HG02870 (cell line): ENCODE results near the gene NEURL1.
"Not testable (repeated sequence)": the region's sequence is repeated elsewhere in the genome, so short reads cannot be mapped to it uniquely, and the experiment has no call there.

ENCODE experiments used
- ATAC-seq: cut with Tn5 transposase; IDR thresholded peaks from one replicate; pipeline ENCODE4 v1.9.1; 2021; ENCODE audit warnings: mild to moderate bottlenecking, moderate library complexity; ENCODE audit not compliant: unreplicated experiment

NEURL1 gene

DNA sequence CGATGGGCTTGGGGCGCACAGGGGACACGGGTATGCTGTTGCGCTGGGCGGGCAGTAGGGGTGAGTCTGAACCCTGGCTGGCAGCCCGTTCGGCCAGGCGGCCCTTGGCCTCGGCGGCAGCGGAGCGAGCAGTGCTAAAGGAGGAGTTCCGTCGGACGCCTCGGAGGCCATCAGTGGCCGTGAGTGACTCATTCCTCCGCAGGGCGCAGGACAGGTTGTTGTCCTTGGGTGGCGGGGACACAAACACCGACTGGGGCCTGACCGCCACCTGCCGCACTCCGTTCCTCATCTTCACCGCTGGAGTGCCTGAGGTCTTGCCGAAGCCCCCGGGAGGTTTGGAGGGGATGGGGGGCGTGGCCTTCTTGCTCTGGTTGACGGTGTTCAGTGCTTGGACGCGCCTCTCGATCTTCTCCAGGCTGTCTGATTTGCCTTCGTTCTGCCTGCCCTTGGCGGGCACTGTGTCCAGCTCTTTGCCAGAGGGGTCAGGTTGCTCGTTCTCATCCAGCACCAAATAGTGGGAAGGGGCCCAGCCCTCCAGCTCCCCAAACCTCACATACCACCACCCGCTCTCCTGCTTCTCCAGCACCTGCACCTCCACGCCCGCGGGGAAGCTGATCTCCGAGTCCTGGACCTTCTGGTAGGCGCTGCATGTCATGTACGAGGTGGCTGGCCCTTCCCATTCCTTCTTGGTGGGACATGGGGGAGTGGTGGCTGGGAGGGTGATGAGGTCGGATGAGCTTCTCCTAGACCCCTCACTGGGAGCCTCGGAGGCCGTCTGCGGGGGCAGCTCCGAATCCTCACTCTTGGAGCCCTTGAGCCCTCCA, 108.7 kb downstream of the NEURL1 start:
- no peak for ATAC-seq

DNA sequence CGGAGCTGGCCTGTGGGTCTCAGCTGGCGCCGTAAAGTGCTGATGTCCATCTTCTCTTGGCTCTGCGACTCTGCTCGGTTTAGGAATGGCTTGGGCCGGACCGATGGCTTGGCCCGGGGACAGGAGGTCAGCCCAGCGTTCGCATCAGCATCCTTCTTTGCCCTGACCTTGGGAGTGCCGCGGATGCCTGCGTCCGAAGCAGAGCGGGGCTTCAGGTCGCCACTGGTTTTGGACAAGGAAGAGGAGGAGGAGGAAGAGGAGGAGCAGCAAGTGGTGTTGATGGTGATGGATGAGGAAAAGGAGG, 109.3 kb downstream of the NEURL1 start:
- no peak for ATAC-seq

DNA sequence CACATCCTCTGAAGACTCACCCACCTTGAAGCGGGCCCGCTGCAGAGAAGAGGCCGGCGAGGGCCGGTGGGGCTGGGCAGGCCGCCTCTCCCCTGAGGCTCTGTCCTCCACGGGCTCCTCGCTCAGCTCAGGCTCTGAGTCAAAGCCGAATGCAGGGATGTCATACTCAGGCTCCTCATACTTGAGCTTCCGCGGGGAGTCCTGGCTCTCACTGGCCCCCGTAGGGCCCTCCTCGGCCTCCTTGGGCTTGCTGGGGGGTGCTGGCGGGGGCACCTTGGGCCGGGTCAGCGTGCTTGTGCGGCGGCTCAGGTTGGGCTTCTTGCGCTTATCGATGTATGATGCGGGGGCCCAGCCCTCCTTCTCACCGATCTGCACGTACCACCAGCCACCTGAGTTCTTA, 109.9 kb downstream of the NEURL1 start:
- no peak for ATAC-seq

DNA sequence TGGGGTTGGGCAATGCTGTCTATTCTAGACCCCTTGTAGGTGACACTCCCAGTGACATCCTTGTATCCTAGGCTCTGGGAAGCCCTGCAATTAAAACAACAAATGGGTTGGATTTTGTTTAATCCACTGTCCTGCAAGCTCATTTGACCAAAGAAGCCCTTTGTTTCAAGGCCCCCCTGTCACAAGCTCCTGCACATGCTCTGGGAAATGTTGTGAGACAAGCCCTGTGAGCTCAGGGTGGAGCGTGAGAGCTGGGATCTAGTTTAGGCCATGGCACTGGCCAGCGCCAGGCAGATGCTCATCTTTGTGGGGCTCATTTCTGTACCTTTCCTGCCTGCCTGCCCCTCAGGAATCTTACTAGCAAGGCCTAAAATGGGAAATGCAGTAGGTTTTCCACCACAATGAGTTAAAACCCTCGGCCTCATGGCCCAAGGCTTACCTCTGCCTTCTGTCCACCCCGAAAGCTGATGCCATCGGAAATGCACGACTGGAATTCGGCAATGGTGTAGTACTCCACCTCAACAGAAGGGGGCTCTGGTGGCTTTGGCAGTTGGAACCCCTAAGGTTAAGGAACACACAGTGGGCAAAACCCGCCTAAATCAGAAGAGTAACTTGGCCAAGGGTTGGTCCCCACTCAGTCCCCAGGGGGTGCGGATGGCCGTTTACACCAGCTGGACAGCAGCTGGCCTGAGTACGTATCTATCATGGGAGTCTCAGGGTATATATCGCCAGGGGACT, 112.0 kb downstream of the NEURL1 start:
- ATAC-seq: no peak

DNA sequence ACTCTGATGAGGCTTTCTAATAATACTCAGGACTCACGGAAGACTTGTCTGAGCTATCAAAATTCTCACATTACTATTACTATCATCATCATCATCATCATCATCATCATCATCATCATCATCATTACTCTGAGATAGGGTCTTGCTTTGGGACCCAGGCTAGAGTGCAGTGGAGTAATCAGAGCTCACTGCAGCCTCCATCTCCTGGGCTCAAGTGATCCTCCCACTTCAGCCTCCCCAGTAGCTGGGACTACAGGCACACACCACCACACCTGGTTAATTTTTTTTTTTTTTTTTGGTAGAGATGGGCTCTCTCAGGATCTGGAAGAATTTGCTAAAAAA, 112.6 kb downstream of the NEURL1 start:
- not testable (repeated sequence) for ATAC-seq

DNA sequence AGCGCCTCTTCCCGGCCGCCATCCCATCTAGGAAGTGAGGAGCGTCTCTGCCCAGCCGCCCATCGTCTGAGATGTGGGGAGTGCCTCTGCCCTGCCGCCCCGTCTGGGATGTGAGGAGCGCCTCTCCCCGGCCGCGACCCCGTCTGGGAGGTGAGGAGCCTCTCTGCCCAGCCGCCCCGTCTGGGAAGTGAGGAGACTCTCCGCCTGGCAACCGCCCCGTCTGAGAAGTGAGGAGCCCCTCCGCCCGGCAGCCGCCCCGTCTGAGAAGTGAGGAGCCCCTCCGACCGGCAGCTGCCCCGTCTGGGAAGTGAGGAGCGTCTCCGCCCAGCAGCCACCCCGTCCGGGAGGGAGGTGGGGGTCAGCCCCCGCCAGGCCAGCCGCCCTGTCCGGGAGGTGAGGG, 113.5 kb downstream of the NEURL1 start:
- ATAC-seq: not testable (repeated sequence)

DNA sequence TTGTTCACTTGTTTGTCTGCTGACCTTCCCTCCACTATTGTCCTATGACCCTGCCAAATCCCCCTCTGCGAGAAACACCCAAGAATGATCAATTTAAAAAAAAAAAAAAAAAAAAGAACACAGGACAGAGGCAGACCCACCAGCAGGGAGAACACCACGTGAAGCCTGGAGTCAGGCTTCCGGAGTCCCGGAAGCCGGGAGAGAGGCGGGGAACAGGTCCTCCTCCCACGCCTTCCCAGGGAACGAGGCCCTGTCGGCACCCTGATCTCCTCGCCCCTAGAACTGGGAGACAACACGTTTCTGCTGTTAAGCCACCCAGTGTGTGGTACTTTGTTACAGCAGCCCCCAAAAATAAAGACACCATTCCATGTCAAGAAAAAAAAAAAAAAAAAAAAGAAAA, 114.6 kb downstream of the NEURL1 start:
- not testable (repeated sequence) for ATAC-seq

DNA sequence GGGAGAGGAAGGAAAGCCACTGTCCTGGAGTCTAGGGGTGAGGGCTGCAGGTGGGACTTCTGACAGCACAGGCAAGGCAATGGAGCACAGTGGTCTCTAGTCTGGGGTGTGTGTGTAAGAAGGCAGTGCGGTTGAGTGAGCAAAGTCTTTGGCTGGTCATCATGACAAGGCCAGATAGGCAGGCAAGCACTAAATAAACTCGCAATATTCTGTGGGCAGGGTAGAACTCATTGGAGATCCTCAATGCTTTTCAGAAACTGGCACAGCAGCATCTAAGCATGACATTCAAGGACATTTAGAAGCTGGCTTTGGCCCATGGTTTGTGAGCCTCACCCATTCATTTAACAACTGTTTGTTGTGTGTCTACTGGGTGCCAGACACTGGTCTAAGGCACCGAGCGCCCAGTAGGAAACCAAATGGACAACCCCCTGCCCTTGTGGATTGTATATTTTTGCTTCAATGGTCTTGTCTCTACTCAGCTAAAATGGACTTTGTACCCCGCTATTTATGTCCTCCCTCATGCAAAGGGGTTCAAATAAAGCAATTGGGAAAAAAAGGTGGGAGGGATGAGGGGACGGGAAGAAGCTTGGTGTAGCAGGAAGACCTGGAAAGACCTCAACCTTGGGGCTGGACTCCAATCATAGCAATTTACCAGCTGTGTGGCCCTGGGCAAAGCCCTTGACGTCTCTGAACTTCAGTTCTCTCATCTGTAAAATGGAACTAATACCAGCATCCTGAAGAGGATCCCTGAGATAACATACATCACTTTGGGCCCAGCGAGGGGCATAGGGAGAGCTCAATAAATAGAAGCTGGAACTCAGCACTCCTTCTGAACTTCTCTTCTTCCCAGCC, 116.0 kb downstream of the NEURL1 start:
- ATAC-seq: no peak

DNA sequence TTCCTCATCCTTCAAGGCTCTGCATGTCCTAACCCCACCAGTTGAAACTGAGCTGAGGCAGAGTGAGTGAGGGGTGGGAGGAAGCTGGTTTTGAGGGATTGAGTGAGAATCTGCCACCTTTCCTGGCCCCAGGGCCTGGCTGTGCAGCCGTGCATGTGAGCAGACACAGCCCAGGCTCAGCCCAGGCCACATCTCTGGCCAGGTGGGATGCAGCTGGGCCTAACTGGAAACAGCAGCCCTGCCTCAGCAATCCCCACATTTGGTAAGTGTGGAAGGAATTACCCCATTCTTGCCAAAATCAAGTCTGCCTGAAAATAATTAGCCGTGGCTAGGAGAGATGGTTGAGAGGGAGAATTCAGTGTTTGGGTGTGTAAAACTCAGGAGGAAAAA, 116.6 kb downstream of the NEURL1 start:
- ATAC-seq: no peak

DNA sequence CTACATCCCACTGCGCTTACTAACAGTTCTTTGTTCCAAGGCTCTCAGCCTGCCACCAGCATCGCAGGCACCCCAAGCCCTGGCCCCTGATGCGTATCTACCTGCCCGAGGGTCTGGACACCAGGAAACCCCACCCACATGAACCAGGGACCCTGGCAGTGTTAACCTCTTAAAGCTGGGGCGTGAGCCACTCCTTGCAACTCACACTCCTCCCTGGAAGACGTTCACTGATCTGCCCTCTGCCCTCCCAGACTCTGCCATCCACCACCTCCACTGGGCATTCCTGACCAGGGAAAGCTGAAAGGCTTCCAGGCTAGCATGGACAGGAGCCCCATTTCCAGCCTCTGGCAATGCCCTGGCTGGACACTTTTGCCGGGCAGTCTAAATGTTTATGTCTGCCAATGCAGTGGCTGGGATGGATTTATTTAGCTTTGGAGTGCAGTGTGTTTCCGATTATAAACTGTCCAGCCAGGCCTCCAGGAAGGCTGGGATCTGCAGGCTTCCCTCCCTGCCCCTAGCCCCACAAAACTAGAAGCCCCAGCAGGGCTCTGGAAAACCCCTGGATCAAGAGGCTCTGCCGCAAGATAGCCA, 117.5 kb downstream of the NEURL1 start:
- no peak for ATAC-seq

DNA sequence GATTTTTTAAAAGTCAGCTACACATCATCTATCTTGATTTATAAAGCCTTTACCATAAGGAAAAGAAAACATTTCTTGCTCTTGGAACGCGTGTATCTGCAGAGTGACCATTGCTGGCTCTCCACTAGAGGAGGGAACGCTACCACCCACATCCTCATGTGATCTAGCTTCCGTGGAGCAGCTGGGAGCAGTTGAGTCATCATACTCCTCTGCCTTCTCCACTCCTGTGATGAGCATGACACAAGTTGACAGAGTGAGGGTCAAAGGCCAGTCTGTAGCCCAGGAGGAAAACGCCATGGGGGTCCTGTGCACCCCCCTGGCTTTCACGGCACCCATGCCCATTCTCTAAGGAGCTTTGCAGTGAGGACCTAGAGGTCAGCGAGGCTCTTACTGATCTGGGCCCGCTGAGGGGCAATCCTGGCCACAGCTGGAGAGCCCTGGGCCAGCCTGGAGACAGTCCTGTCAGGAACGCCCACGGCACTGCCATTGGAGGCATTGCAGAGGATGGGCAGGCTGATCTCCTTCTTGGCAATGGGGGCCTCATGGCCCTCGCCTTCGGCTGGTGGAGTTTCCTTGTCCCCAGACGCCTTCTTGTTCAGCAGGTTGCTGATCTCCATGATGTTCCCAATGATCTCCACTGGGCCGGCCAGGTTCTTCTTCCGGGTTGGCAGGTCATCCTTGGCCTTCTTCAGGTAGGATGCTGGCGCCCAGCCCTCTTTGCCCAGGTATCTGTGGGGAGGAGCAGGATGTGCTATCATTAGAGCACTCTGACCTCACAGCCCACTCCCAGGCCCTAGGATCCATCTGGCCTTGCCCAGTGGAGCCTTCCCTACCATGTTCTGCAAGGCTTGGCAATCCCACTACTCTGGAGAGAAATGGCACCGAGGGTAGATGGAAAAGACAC, 119.2 kb downstream of the NEURL1 start:
- ATAC-seq: no peak

DNA sequence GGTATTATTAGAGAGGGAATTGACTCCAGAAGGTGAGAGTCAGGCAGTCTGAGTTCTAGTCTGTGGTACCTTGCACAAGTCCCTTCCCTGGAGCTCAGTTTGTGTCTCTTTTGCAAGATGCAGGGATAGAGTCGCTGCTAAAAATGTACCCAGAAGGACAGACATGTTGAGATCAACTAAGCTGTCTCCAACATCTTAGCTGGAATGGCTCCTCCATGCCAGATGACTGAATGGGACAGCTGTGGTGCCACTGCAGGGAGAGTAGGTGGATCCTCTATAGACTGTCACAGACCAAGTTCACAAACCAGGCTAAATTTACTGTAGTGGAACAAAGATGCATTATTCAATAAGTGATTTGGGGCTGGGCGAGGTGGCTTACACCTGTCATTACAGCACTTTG, 120.1 kb downstream of the NEURL1 start:
- no peak for ATAC-seq

DNA sequence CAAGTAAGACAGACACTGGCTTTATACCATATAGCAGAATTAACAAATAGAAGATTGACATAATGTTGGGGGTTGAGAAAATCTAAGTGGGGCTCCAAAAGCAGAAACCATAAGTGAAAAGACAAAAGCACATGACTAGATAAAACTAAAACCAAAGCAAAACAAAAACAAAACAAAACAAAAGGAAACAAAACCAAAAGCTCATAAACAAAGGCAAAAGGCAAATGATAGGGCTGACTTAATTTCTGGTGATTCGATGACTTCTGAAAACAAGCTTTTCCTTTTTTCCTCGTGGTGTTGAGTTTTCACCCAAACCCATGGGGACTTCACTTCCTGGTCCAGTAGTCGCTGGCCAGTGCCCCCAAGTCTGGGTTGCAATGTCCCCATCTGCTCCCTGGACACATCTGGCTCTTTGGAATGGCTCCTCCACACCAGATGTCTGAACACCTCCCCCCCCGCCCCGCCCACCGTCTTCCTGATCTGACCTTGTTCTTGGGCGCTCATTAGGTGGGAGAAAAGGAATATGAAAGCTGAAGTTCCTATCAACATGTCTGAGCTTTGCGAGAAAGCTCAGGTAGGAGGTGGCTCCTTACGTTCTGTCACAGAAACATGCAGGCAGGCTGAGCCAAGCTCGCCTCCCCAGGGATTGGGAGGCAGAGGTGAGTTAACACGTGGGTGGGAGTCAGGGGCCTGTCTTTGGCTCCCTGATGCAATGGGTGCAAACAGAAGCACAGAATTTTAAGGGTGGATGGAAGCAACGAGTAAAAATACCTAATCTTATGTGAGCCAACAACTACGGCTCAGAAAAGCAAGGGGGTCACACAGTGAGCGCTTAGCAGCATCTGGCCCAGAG, 121.0 kb downstream of the NEURL1 start:
- no peak for ATAC-seq

DNA sequence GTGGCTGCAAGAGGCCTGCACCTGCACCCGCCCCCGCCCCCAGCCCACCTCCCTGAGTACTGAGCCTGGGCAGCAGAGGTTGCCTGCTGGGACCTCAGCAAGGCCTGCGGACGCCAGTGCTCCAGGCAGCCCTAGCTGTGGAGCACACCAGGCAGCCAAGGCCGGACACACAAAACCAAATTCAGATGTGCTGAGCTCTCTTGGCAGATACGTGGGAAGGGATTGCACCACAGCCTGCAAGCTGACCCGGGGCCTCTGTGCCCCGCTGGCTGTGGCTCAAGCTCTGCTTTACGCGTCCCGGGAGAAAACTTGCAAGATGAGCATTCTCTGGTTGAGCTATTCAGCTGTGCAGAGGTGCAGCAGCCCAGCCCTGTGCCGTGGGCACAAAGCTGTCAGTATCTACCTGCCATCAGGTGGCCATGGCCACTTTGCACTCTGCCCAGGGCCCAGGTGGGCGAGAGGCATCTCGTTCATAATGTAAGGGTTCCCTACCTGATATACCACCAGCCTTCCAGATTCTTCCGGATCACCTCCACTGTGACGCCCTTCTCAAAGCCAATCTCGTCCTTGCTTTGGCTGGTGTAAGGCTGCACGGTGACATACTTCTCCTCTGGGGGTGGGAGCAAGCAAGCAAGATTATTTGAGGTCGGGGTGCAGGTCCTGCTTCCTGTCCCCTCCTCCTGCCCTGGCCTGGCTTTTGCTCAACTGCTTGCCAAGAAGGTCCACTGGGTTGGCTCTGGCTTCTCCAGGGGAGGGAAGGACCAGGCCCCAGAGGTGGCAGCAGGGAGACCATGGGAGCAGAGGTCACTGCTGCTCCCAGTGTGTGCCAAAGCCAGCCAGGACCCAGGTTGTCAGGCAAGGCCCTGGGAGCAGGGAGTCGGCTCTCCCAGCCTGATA, 123.4 kb downstream of the NEURL1 start:
- no peak for ATAC-seq

DNA sequence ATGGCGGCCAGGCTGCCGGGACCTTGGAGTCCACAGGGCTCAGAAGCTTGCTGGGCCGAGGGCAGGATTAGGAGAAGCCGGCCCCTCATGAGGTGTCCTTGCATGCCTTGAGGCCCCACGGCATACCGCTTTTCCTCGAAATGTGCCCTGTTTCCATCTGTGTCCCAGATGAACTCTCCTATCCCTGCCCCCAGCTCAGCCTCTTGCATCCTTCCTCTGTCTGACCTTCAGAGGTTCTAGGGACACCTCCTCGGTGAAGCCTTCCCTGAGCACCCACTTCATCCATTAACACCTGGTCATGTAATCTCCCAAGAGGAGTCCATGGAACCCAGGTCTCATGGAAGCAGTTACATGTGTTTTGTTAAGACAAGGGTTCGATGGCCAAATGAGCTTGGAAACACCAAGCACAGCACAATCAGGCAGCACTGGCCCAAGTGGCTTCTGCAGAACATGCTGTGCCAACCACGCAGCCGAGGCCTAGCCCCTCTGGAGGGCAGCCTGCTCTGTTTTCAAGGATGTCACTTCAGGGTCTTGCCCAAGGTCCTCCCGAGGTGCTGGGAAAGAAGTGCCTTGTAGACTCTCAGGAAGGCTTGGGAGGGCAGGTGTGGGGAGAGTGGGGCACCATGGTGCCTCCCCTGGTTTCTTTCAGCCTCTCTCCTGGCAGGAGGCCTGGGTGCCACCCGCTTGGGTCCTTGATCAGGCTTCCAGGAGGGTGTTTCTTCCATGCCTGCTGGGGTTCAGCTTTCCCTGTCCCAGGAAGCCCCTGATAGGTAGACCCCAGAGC, 124.3 kb downstream of the NEURL1 start:
- no peak for ATAC-seq

DNA sequence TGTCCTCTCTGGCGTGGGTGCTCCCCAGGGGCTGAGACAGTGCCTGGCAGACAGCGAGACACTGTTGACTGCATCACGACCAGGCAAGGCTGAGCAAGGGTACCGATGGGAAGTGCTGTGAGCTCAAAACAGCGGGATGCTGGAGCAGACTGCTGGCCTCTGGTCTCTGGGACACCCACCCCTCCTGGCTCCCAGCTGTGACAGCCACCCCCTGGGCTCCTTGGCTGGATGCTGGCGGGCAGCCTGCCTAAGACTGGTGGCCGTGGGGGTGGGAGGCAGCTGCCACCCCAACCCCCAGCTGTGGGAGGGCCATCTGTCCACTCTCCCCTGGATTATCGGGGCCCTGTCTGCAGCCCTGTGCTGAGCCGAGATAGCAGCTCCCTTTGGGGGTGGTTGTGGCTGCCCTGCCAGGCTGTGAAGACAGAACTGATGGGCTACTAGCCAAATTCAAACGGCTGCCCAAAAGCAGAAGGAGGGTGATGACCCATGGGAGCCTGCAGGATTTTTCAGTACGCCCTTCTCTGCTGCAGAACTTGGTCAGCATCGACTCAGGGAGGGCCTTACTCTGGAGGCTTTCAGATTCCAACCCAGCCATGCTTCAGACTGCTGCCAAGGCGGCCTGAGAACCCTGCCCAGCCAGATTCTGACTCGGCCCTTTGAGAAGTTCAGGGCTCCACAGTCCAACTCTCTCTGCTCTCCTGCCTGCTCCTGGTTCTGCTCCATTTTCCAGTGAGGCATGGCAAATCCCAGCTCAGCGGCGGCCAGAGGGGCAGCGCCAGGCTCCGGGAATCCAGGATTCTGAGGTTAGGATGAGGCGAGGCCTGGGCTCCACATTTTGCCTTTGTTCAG, 125.3 kb downstream of the NEURL1 start:
- no peak for ATAC-seq
